ENCODE measurements around the gene OCA2.

Gene OCA2

GRCh38 chr15:27817258-27817657 lies 281.9 kb downstream of the OCA2 start:
- DNase-seq (ENCODE audit: low read depth in 2 of 2): no peak

GRCh38 chr15:27816790-27817189 lies 282.3 kb downstream of the OCA2 start:
- DNase-seq (ENCODE audit: low read depth in 2 of 2): no peak

GRCh38 chr15:27815035-27815434 lies 284.1 kb downstream of the OCA2 start:
- no peak for DNase-seq (ENCODE audit: low read depth in 2 of 2)

GRCh38 chr15:27813139-27813538 lies 286.0 kb downstream of the OCA2 start:
- DNase-seq (ENCODE audit: low read depth in 2 of 2): no peak

- no peak for DNase-seq (ENCODE audit: low read depth in 2 of 2)
Measured at GRCh38 chr15:27808182-27808581, 290.9 kb downstream of the OCA2 start.

GRCh38 chr15:27807335-27807734 lies 291.8 kb downstream of the OCA2 start:
- no peak for DNase-seq (ENCODE audit: low read depth in 2 of 2)

GRCh38 chr15:27806396-27806795 lies 292.7 kb downstream of the OCA2 start:
- no peak for DNase-seq (ENCODE audit: low read depth in 2 of 2)

GRCh38 chr15:27805261-27806220 lies 293.6 kb downstream of the OCA2 start:
- DNase-seq (ENCODE audit: low read depth in 2 of 2): no peak

- no peak for DNase-seq (ENCODE audit: low read depth in 2 of 2)
Measured at GRCh38 chr15:27804569-27805260, 294.4 kb downstream of the OCA2 start.

- no peak for DNase-seq (ENCODE audit: low read depth in 2 of 2)
Measured at GRCh38 chr15:27798807-27799206, 300.3 kb downstream of the OCA2 start.

GRCh38 chr15:27797765-27798164 lies 301.4 kb downstream of the OCA2 start:
- DNase-seq (ENCODE audit: low read depth in 2 of 2): no peak

- no peak for DNase-seq (ENCODE audit: low read depth in 2 of 2)
Measured at GRCh38 chr15:27796405-27797320, 302.5 kb downstream of the OCA2 start.

GRCh38 chr15:27792756-27793264 lies 306.3 kb downstream of the OCA2 start:
- DNase-seq (ENCODE audit: low read depth in 2 of 2): no peak

- DNase-seq (ENCODE audit: low read depth in 2 of 2): no peak
Measured at GRCh38 chr15:27790270-27790669, 308.8 kb downstream of the OCA2 start.

- no peak for DNase-seq (ENCODE audit: low read depth in 2 of 2)
Measured at GRCh38 chr15:27787931-27788330, 311.2 kb downstream of the OCA2 start.

GRCh38 chr15:27784107-27784506 lies 315.0 kb downstream of the OCA2 start:
- no peak for DNase-seq (ENCODE audit: low read depth in 2 of 2)

GRCh38 chr15:27783678-27784077 lies 315.4 kb downstream of the OCA2 start:
- DNase-seq (ENCODE audit: low read depth in 2 of 2): no peak

GRCh38 chr15:27782125-27782524 lies 317.0 kb downstream of the OCA2 start:
- no peak for DNase-seq (ENCODE audit: low read depth in 2 of 2)

GRCh38 chr15:27776501-27776900 lies 322.6 kb downstream of the OCA2 start:
- no peak for DNase-seq (ENCODE audit: low read depth in 2 of 2)

GRCh38 chr15:27774638-27775037 lies 324.5 kb downstream of the OCA2 start:
- no peak for DNase-seq (ENCODE audit: low read depth in 2 of 2)

GRCh38 chr15:27774191-27774590 lies 324.9 kb downstream of the OCA2 start:
- DNase-seq (ENCODE audit: low read depth in 2 of 2): no peak

- no peak for DNase-seq (ENCODE audit: low read depth in 2 of 2)
Measured at GRCh38 chr15:27771892-27772291, 327.2 kb downstream of the OCA2 start.
